Measurements from ENCODE around the gene TENM3. TPM values are rescaled to one million over a fixed set of nuclear protein-coding genes. Genes with fewer than 3 reads are reported as not detected.
"Not testable (repeated sequence)": the region's sequence is repeated elsewhere in the genome, so short reads cannot be mapped to it uniquely, and the experiment has no call there.

Gene TENM3
- total RNA-seq, 1 donor from 2014 or later, result not detected

DNA sequence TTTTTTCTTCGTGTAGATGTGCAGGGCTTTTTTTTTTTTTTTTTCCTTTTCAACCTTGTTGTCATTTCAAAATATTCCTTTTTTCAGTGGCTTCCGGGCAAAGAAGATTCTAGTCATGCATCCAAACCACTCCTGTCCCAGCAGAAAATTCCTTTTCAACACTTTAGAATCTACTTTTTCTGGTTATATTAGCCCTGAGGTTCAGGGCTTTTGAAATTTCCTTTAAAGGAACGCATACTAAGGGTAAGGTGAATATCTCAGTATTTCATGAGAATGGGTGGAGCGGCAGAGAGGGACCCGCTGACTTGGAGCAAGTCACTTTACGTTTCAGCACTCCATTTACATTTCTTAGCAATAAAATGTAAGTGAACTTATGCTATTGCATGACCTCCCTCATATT, 15.6 kb upstream of the TENM3 start:
- intact Hi-C loops (cut with micrococcal nuclease), result no loop called here

DNA sequence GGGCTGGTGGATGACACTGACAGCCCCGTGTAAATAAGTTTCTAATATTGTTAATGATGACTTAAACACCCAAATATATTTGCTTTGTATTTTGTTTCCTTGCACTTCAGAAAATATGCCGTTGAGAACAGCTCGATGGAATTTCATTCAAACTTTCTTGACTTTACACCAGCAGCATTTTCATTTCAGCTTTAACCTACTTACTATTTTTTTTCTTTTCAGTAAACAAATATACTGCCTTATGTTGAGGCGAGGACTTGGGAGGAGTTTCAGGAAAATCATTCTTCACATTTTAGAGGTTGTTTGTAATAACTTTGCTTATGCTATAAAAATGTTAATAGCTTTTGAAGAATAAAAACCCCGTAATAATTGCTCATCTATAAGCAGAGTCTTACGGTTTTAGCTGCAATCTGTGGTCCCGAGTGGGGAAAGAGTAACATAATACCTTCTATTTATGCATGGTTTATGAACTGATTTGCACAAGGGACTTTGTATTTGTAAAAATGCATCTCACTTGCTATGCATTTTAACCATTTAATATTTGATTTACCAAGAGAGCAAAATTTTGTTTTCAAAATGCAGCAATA, 14.1 kb upstream of the TENM3 start:
- intact Hi-C loops (cut with micrococcal nuclease), result no loop called here

DNA sequence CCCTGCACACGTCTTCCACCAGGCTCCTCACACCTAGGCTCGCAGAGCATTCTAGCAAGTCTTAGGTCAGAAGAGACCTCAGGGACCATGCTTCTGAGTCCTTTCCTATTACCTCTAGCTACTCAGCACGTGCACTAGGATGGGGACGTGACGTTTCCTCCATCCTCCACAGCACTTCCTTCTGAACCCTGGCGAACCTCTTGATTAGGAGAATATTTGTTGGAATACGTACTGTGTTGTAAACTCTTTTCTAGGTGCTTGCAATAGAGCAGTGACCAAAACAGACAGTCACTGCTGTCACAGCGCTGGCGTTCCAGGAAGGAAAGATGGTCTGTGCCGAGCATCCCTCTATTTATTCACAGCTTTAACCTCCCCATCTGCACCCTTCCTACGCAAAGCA, 12.9 kb upstream of the TENM3 start:
- intact Hi-C loops (cut with micrococcal nuclease), result no loop called here

DNA sequence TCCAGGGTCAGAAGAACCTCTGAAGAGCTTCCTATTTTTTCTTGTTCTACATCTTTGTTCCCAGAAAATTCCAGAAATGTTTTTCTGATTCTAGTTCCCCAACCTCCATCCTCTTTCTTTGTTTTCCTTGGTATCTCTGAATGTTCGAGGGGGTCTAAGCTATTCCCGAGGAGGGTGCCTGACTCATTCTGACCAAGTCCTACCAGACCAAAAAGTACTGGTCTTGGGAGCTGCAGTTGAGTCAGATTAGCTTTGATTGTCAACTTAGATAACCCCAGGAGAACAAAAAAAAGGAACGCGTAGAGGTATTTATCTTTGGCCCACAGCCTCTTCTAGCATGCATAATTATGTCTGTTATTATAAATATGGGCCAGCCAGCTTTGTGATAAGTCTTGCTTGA, 12.1 kb upstream of the TENM3 start:
- intact Hi-C loops (cut with micrococcal nuclease), result no loop called here

DNA sequence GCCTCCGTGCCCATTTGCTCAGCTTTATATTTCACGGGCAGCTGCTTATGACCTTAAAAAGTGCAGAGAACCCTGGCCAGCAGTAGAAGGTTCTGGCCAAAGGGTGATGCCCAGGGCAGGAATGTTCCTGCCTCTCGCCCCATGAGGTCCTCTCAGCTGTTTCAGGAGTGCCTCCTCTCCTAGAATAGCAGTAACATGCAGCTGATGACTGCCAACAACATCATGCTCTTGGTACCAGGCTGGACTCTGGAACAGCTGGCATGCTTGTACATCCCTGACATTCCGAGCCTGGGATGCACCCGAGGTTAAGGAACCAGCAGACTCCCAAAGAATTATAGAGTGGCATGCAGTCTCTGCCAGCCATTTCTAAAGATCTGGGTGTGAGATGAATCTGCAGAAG, 11.7 kb upstream of the TENM3 start:
- intact Hi-C loops (cut with micrococcal nuclease), result no loop called here

DNA sequence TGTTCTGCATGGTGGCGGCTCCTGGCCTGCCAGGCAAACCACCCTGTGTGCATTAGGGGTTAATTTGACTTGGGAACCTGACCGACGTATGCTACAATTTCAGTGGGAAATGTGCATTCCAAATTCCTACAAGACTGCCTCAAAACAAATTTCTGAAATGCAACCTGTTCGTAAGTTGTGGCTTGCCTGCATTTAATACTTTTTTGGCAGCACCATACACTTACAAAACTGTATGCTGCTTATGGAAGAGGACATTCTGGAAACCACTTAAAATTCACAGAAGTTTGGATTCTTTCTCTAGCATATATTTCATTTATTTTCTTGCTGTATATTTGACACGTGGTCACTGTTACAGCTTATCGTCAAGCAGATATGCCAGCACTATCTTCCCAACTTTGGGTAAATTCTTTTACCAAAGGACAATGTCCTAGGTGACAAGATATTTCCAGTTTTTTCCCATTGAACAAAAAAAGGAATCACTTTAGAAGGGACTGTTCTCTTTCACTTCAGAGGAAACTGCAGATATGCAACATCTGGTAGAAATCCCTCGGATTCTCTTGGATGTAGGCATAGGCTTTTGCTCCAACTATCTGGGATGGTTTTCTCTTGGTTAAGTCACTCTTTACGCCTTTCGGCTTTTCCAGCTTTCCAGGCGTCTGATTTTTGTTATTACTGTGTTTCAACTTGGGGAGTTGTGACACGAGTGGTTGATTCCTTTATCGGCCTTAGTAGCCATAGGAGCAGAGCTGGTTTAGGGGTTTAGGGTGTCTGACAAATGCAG, 9.7 kb upstream of the TENM3 start:
- intact Hi-C loops (cut with micrococcal nuclease), result no loop called here

DNA sequence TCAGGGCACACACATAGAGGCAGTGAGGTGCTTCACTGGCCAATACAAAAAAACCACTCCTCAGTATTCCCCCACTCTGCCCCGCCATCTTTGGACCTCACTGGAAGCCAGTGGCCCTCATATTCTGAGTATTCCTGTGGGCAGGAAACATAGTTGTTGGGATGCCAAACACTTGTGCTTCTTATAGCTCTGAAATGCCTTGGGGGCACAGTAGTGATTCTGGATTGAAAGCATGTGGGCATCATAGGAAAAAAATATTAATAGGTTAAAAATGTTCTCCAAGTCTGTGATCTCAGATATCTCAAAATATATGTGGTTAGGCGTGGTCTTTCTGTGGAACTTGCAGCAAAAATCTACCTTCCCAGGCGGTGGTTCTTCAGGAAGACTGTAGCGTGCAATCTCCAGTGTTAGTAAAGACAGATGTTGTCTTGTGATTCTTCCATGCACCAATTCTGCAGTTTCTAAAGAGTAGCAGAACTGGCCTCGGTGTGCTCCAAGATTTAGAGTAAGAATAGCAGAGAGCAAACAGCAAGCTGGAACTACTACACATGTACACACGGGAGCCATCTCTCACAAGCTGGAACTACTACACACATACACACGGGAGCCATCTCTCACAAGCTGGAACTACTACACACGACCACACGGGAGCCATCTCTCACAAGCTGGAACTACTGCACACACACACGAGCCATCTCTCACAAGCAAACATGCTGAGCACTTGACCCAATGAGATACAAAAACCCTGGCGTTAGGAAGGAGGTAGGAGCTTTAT, 8.0 kb upstream of the TENM3 start:
- intact Hi-C loops (cut with micrococcal nuclease), result no loop called here

DNA sequence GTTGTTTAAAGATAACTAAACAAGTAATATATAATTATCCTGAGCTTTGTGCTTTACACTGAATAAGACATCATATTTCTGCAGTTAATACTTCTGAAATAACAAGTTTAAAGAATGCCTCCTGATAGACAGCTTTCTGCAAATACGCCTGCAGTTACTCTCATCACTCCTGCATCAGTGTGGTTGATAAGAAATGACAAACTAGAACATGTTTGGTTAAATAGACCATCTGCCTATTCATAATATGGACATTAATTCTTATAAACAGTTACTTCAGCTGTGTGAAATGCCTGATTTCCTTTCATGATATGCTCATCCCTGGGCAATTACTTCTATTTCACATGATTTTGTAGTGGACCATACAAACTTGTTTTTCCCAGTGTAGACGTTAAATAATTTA, 7.0 kb upstream of the TENM3 start:
- intact Hi-C loops (cut with micrococcal nuclease), result no loop called here

DNA sequence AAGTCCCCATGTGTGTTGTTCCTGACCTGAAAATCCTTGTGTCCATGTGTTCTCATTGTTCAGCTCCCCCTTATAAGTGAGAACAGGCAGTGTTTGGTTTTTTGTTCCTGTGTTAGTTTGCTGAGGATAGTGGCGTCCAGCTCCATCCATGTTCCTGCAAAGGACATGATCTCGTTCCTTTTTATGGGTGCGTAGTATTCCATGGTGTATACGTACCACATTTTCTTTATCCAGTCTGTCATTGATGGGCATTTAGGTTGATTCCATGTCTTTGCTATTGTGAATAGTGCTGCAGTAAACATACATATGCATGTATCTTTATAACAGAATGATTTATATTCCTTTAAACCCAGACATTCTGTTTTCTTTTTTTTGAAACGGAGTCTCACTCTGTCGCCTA, 6.2 kb upstream of the TENM3 start:
- intact Hi-C loops (cut with micrococcal nuclease), result not testable (repeated sequence)

DNA sequence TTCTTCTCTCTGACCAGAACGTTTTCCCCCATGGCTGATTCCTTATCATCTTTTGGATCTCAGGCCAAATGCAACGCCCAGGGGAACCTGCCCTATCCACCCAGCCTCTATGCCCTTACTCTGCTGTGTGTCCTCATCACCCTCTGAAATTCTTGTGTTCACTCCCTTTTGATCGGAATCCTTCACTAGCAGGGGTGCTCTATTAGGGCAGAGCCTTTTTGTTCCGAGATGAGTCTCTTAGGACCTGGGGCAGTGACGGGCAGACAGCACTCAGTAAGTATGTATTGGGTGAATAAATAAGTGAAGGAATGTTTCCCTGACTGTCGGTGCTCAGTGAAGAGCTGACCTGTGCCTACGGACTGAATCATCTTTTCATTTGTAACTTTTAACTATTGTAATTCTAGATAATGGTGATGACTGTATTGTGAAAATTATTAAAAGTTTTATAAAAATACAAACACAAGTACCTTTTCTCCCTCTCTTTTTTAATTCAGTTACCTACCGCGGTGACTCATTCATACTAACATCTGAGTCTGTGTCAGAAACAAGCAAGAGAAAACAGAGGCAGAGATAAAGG, 4.8 kb upstream of the TENM3 start:
- intact Hi-C loops (cut with micrococcal nuclease), result no loop called here

DNA sequence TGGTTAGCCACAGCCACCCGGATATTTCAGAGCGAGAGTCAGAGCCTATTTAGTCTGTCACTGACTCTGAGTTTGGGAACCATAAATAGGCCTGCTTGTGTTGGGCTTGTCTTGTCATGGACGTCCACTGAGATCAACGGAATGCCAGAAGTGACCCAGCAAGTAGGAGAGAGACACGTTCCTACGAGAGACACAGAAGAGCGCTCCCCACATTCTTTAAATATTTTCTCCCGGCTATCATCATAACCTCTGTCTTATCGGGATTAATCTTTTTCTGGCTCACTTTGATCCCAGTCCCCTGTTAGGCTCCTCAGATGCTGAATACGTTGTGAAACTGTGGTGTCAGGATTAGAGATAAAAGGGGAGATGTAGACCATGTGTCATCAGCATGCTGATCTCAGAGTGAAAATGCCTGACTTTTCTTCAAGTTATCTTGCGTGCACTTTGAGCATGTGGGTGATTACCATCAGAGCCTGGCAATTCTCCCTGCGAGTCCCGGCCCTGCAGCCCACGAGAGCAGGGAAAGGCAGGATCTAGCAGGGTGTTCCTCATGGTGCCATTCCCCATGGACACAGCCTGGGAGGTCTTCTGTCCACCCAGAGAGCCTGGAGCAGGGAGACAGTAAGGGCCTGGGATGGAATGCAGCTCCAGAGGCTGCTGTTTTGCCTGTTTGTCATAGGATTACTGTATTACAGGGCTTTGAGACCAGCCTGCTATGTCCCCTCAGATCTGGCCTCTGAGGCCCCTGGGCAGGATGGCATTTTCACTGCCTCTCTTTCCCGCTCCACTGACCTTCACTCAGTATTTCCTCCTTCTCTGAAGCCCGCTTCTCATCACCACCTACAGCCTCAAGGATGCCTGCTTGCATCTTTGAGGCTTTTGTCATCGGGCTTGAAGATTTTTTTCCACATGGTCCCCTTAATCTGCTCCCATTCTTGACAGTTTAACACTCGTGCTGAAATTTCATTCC, 2.8 kb upstream of the TENM3 start:
- intact Hi-C loops (cut with micrococcal nuclease), result no loop called here

DNA sequence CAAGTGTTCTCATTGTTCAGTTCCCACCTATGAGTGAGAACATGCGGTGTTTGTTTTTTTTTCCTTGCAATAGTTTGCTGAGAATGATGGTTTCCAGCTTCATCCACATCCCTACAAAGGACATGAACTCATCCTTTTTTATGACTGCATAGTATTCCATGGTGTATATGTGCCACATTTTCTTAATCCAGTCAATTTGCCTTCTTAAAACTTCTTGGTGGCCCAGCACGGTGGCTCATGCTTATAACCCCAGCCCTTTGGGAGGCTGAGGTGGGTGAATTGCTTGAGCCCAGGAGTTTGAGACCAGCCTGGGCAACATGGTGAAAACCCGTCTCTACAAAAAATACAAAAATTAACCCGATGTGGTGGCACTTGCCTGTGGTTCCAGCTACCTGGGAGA, 942 bp upstream of the TENM3 start:
- intact Hi-C loops (cut with micrococcal nuclease), result not testable (repeated sequence)

DNA sequence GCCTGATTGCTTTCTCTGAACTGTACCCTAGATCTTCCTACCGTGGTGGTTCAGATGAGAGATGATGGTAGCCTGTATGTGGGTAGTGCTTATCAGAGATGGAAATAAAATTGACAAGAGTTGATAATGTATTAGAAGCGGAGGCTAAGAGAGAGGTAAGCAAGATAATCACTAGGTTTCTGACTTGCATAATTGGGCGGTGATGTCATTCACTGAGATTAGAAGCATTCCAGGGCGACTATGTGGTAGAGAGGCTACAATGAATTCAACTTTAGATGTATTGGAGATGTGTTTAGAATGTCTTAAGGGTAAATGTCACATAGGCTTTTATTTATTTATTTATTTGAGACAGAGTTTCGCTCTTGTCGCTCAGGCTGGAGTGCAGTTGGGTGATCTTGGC, 415 bp upstream of the TENM3 start:
- intact Hi-C loops (cut with micrococcal nuclease), result no loop called here

DNA sequence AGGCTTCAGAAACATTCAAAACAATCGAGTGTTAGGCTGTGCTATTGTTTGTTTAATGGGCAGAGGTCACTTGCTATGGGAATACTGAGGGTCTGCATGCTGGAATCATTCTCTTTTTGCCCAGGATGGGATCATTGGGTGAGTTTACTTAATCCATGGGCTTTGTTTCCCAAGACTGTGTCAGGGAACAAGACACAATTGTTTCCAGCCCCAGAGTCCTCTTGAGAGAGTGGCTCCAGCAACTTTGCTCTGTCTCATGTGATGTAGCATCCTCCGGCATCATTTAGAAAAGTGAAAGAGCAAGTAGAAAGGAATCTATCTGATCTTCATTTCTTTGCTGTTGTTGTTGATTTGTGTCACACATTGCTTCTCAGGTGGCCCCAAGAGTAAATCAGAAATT, 1.8 kb downstream of the TENM3 start:
- intact Hi-C loops (cut with micrococcal nuclease), result no loop called here

DNA sequence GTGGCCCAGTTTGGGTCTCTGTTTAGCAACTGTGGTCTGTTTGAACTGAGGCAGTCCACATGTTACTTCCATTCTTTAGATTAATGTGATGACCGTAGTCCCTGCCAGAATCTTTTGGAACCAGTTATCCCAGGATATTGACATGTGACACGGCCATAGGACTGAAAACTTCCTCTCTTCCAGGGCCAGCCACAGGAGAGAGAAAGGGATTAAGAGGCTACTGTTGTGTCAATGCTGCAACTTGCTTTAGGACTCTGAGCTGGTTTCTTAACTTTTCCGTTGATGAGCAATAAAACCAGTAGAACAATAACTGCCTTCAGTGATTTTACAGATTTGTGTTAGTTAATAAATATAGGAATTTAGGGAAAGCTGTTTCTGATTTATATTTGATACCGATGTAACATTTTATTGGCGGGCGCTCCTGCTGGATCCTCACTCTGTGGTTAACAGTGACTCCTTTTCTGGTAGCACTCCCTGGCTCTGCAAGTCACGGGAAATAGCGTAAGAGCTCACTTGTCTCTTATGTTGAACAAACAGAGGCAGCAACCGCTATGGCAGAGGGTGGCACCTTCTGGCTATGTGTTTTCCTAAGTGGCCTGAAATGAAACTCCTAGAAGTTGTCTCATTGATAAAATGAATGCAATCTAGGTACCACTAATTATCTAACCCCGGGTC, 2.5 kb downstream of the TENM3 start:
- intact Hi-C loops (cut with micrococcal nuclease), result no loop called here

DNA sequence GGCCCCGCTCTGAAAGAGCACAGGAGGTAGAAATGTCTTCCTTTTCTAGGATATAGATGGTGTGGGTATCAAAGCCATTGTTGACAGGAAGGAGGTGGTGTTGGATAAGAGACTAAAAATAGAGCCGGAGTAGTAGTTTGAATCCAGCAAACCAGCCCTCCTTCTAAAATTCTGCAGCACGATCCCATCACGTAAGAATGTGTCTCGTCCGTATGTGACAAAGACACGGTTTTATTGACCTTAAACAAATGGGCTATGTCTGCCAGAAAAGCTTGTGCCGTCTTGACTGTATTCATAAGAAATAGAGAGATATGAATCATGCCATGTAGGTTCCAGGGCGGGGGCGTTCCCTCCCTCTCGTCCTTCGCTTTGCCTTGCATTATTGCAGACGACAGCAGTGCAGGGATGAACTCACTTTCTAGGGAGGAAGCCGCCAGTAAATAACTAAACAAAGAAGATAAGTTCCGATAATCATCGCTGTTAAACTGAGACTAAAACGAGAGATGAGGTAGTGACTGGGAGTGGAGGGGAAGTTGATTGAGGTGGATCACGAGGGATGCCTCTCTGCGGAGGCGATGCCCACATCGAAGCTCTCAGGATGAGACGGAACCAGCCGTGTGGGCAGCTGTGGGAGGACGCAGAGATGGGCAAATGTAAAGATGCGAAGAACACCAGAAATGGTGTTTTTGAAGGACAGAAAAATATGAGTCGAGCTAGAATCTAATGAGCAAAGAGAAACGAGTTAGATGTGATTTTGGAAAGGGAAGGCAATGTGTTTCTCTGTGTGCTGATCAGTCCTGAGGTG, 3.4 kb downstream of the TENM3 start:
- intact Hi-C loops (cut with micrococcal nuclease), result no loop called here

DNA sequence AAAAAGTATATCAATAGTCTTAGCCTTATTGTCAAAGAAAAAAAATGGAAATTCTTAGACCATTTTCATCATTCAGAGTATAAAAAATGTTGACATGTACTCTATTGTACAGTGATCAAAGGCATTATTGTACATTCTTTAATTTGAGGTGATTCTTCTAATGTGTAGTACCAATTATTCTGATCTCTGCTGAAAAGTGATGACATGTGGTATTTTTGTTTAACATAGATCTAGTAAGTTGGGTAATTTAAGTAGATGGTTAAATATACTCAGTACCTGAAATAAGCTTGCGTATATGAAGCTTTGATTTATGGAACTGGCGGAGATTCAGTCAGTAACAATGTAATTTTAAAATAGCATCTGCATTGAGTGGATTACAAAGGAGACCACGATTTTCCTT, 5.1 kb downstream of the TENM3 start:
- intact Hi-C loops (cut with micrococcal nuclease), result no loop called here

DNA sequence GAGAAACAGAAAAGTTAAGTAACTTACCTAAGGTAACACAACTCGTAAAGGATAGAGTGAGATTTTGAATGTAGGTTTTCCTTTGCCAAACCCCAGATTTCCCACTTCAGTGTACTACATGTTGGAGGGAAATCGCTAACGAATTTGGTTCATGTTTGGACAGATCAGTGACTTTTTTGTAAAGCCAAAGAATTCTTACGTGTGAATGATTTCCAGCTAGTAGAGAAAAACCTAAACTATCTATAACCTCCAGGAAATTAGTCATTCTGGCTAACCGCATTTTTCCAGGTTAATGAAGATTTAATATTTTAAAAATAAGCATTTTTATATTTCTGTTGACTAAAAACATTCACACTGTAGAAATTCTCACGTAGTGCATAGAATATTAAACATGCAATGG, 7.2 kb downstream of the TENM3 start:
- intact Hi-C loops (cut with micrococcal nuclease), result no loop called here

DNA sequence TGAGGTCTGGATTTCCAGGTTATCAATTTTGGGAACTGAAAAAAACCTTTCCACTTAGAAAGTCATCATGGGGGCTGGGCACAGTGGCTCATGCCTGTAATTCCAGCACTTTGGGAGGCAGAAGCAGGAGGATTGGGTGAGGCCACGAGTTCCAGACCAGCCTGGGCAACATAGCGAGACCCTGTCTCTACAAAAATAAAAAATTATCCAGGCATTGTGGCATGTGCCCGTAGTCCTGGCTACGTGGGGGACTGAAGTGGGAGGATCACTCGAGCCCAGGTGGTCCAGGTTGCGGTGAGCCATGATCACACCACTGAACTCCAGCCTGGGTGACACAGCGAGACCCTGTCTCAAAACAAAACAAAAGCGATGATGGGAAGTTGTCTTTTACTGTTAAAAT, 7.9 kb downstream of the TENM3 start:
- intact Hi-C loops (cut with micrococcal nuclease), result no loop called here

DNA sequence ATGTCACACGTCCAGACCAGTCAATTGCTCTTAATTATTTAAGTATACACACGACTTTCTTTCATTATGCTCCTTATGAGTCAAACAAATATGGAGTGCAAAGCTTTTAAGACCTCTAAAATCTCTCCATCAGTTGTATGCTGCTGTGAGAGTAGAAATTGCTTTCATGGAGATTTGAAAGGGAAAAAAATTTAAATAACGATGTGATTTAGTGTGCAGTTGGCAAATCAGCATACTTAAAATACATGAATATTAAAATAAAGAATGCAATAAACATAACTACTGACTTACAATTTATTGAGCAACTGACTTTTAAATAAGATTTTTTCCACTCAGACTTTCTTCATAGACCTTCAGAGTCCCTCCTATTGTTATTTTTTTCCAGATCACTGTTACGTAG, 9.0 kb downstream of the TENM3 start:
- intact Hi-C loops (cut with micrococcal nuclease), result no loop called here

All from T-helper 1 cell treated with Interleukin-12 subunit alpha and Interleukin-12 subunit beta and Interleukin-4 antibody, amounts not matched to agents 30 ng/mL and 1 ng/mL, for 36 hours (primary cell).